Measurements from ENCODE around the gene PABPC1L2A. TPM values are rescaled to one million over a fixed set of nuclear protein-coding genes. Genes with fewer than 3 reads are reported as not detected.

The PABPC1L2A gene
- total RNA-seq, 1 experiment from 2014 or later, result not detected

GRCh38 chrX:73069365-73070035 lies 9.8 kb downstream of the PABPC1L2A start:
- ChIA-PET POLR2A (no interaction called here), RAD21 (ENCODE audit: low non-redundant PET in 1 of 2, low total read pairs in 2 of 2, uncharacterized antibody in 2 of 2, unreplicated experiment in 2 of 2) (no interaction called here)
- BruUV-seq (replicated peaks), result no TSS peak

More at GRCh38 chrX:73069365-73070035, 9.8 kb downstream of the PABPC1L2A start:
- Histone ChIP-seq H3K9me2 (ENCODE audit: insufficient read depth) (no peaks in the 10 kb centered on the region), H3K27ac (ENCODE audit: low read depth, low read length) (no peak overlapping the region), H3K9me3 (ENCODE audit: control insufficient read depth in 1 of 2, insufficient read depth in 1 of 2, low read depth in 1 of 2, low read length in 2 of 2) (no peaks in the 10 kb centered on the region), H3K9ac (ENCODE audit: low read length) (no peak overlapping the region), H3K4me2 (ENCODE audit: low read length) (no peak overlapping the region), H2AFZ (ENCODE audit: low read depth, low read length, poor library complexity, severe bottlenecking) (no peak overlapping the region), H4K20me1 (ENCODE audit: insufficient read depth) (no peaks in the 10 kb centered on the region), H3K27me3 (ENCODE audit: insufficient read depth, low read length) (no peaks in the 10 kb centered on the region), H3K4me1 (ENCODE audit: control insufficient read depth in 1 of 2, insufficient read depth in 2 of 2, low read length in 2 of 2) (no peaks in the 10 kb centered on the region), H3K4me3 (replicated peaks in 1 of 2; ENCODE audit: low read depth in 1 of 2, low read length in 2 of 2) (no peak overlapping the region), H3K36me3 (ENCODE audit: control insufficient read depth in 1 of 2, insufficient read depth in 2 of 2, low read length in 2 of 2) (no peaks in the 10 kb centered on the region), H3K79me2 (ENCODE audit: insufficient read depth, low read length) (no peaks in the 10 kb centered on the region)
- no peak for DNase-seq (ENCODE audit: low read depth, low spot score)
- intact Hi-C loops (cut with micrococcal nuclease), result no loop called here
- CTCF ChIA-PET, result no interaction called here
- no peak for ATAC-seq
- TF ChIP-seq CTCF (IDR thresholded peaks at IDR 0.05 in 2 of 3, conservative IDR thresholded peaks at IDR 0.05 in 1 of 3; ENCODE audit: borderline replicate concordance in 1 of 3, insufficient read depth in 1 of 3, low read depth in 2 of 3, low read length in 2 of 3) (no peak), SRF (IDR thresholded peaks at IDR 0.05; ENCODE audit: low read depth) (no peak), ZNF274 (IDR thresholded peaks at IDR 0.05; ENCODE audit: low read depth, low read length) (no peak), TCF7L2 (IDR thresholded peaks at IDR 0.05; ENCODE audit: borderline replicate concordance, extremely low read depth, insufficient read depth, insufficient read length) (no peak)
- TF ChIP-seq, protein P1, sequence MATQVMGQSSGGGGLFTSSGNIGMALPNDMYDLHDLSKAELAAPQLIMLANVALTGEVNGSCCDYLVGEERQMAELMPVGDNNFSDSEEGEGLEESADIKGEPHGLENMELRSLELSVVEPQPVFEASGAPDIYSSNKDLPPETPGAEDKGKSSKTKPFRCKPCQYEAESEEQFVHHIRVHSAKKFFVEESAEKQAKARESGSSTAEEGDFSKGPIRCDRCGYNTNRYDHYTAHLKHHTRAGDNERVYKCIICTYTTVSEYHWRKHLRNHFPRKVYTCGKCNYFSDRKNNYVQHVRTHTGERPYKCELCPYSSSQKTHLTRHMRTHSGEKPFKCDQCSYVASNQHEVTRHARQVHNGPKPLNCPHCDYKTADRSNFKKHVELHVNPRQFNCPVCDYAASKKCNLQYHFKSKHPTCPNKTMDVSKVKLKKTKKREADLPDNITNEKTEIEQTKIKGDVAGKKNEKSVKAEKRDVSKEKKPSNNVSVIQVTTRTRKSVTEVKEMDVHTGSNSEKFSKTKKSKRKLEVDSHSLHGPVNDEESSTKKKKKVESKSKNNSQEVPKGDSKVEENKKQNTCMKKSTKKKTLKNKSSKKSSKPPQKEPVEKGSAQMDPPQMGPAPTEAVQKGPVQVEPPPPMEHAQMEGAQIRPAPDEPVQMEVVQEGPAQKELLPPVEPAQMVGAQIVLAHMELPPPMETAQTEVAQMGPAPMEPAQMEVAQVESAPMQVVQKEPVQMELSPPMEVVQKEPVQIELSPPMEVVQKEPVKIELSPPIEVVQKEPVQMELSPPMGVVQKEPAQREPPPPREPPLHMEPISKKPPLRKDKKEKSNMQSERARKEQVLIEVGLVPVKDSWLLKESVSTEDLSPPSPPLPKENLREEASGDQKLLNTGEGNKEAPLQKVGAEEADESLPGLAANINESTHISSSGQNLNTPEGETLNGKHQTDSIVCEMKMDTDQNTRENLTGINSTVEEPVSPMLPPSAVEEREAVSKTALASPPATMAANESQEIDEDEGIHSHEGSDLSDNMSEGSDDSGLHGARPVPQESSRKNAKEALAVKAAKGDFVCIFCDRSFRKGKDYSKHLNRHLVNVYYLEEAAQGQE (IDR thresholded peaks at IDR 0.05; ENCODE audit: low read depth), result no peak
- TF ChIP-seq, protein P2, sequence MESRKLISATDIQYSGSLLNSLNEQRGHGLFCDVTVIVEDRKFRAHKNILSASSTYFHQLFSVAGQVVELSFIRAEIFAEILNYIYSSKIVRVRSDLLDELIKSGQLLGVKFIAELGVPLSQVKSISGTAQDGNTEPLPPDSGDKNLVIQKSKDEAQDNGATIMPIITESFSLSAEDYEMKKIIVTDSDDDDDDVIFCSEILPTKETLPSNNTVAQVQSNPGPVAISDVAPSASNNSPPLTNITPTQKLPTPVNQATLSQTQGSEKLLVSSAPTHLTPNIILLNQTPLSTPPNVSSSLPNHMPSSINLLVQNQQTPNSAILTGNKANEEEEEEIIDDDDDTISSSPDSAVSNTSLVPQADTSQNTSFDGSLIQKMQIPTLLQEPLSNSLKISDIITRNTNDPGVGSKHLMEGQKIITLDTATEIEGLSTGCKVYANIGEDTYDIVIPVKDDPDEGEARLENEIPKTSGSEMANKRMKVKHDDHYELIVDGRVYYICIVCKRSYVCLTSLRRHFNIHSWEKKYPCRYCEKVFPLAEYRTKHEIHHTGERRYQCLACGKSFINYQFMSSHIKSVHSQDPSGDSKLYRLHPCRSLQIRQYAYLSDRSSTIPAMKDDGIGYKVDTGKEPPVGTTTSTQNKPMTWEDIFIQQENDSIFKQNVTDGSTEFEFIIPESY (IDR thresholded peaks at IDR 0.05; ENCODE audit: extremely low read depth, insufficient replicate concordance, low read length), result no peak
